Activated naive CD8-positive, alpha-beta T cell treated with anti-CD3 and anti-CD28 coated beads, Interleukin-2, amount 50 U/mL, for 16 hours (primary cell): Measurements from ENCODE around the gene FNBP1L.
"Not testable (repeated sequence)": the region's sequence is repeated elsewhere in the genome, so short reads cannot be mapped to it uniquely, and the experiment has no call there.

ENCODE experiments used
- DNase-seq: peaks from one replicate; pipeline ENCODE4 v3.0.0-alpha.2; 2020; ENCODE audit warnings: low read depth, low spot score

FNBP1L gene

DNA sequence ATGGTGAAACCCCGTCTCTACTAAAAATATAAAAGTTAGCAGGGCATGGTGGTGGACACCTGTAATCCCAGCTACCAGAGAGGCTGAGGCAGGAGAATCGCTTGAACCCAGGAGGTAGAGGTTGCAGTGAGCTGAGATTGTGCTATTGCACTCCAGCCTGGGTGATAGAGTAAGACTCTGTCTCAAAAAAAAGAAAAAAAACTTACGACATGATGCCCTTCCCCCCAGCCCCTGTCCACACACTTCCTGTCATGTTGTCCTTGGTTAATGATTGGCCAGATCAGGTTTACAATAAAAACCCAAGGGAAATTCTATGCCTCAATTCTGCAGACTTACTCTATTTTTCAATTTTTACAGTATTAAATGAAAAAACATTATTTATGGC lies 143.4 kb downstream of the FNBP1L start:
- not testable (repeated sequence) for DNase-seq

DNA sequence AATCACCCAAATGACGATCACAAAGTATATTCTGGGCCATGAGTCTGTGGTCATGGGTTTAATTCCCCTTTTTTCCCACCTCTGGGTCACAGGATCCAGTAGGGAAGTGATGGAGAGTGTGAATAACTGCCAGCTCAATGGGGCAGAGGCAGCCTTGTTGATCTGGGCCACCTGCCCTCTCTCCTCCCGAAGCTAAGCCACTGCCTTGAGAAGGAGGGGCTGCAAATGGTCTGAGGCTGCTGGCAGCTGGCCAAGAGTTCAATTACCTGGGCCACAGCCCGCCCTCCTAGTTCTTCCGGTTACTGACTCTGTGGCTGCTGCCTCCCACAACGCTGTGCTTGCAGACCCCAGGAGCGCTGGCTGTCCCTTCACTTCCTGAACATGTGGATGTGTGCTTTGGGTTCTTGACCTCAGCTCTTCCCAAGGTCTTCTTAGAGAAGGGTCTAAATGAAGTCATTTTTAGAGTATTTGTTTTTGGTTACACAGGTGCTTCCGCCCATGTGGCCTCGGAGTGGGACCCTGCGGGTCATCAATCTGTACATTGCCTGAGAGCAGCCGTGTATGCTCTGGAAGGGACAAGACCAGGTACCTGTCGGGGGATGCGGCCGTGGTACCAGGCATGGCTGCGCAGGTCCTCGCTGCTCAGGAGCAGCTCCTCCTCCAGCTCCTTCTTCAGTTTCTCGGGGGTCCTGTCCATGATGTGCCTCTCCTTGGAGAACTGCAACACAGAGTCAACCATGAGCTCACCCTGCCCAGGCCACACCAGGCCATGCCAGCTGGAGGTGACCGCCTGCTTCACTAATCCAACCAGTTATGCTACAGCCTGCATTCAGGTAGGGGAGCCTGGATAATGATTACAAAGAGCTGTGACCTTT lies 144.0 kb downstream of the FNBP1L start:
- DNase-seq, result no peak

DNA sequence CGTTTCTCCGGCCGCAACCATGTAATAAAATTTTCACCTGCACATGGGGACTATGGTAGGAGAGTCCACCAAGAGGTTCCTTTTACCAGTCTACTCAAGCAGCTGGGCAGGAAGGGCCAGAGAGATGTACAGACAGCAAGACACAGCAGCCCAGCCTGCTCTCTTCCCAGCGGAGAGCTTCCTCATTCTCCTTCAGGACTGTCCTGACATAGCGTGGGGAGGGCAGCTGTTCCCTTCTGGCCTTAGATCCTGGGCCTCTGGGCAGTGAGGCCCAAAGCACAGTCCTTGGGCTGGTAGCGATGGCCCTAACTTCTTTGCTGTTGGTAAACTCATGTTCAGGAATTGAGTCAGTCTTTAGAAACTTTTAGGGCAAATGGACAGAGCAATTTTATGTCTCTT lies 144.6 kb downstream of the FNBP1L start:
- DNase-seq, result no peak

DNA sequence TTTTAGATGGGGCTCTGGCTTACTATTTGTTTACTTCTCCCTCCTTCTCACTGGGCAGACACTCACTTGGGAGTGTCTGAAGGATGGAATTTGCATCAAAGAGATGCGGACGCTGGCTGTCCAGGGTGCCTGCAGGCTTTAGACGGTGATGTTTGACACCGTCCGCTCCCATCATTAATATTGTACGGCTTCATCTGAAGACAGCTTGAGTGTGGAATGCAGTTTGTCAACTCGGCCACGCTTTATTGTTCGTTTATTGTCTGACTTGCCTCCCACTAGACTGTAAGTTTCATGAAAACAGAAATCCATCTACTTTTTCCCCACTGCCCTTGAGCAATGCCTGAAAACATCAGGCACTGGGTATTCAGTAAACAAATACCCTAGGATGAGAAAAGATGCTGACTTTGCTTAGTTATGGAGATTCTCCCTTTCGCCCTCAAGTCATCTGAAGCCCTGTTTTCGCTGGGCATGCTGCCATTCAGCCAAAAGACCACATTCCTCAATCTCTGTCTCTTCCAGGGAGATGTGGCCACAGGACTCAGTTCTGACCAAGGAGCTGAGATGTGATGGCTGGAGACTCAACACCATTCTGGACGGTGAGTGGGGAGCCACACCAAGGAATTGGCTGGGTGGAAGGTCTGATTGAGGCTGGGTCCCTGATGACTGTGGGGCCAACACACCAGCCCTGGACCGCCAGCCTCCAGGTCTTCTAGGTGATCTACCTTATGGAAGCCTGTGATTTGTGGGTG lies 146.1 kb downstream of the FNBP1L start:
- no peak for DNase-seq

DNA sequence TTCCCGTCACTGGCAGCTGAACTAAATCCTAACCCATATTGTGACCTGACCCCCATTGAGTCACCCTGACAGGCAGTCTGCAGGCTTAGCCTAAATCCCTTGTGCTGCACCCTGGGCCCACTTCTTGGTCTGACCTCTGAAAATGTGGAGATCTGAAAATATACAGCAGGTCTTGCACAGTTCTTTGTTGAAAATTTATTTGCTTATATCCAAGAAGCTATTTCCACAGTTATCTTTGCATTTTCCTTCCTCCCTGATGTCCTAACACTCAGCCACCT lies 146.6 kb downstream of the FNBP1L start:
- no peak for DNase-seq

DNA sequence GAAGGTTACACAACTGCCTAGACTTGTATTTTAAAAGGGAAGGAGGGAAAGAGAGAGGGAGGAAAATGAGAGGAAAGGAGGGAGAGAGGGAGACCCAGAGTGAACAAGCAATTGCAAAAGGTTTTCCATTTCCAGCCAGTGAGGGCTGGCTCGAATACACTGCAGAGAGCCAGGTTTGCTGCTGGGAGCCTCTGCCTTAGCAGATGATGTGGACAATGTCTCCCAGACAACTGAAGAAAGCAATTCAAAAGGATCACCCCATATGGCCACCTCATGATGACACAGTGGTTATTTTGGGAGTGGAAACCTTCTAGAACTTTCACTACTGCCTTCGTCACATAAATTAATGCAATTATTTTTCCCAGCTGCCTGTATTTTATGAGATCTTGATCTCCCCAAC lies 147.3 kb downstream of the FNBP1L start:
- DNase-seq, result no peak

DNA sequence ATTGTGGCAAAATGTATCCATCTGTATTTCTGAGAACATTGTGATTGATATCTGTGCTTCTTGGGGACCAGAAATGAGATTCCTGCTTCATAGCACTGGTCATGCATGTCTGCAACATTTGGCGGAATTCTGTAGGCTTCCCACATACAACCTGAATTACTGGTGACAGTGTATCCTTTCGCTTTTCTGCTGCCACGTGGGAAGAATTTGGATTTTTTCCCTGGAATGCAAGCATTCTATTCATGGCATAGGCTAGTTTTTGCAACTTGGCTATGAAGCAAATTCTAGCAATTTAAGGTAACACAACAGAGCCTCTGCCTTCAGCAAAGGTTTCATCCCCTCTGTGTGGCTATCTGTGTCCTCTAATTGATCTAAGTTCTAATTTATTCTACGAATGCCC lies 147.8 kb downstream of the FNBP1L start:
- DNase-seq, result no peak

DNA sequence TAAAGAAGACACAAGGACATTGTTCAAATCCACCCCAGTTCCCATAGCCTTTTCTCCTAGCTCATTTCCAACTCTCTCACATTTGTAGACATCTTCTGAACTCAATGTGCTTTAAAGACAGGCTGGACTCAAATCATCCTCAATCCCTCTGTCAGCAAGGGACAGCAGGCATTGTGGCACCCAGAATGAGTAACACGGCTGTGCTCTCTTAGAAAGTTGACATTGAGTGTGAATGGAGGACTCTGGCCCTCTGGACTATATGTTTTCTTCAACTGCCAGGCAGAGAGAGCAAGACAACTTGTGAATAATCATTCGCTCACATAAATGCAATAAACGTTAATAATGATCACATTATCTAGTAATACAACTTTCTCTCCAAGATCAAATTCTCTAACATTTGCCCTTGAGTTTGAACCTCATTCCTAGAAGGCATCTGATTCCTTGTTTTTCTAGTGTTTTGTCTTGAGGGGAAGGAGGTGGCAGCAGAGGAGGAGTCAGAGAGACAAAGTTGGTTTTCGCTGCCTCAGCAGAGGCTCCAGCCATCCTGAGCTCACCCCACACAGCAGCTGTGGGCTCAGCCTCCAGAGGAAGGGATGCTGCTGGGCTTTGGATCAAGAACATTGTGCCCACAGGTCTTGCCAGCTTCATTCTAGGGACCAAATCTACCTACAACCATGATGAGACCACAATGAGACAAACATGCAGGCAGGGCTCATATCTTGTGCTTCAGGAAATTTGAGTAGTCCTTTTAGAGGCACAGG lies 148.6 kb downstream of the FNBP1L start:
- DNase-seq, result no peak

DNA sequence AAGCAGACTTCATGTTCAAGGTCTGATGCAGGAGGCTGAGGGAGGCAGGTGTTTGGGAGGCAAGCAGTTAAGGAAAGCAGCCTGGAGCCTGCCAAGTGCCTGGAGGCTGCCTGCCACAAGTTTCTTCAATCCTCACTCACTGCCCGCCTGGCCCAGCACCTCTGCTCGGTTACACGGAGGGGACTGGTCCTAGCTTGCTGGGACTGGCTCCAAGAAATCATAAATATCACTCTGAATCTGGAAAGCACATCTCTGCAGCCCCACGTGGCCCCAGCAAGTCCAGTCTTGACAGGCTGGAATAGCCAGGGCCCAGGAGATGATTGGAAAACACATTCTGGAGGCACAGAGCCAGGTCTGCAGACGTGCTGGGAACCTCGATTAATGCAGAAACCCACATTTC lies 149.8 kb downstream of the FNBP1L start:
- DNase-seq, result no peak

DNA sequence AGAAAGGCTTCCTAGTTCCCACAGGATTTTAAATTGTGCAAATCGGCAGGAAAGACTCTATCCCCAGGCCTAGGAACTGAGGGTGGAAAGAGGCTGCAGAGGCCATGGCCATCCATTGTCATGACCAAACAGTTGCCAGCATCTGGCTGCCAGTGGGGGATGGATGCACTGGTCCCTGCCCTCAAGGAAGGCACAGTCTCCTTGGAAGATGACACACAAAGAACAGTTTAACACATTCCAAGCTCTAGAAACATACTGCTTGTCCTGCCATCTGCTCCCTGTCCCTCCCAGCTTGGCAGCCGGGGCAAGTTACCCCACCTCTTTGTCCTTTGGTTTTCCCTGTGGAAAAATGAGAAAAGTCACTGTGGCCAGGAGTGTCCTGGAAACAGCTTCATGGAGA lies 150.5 kb downstream of the FNBP1L start:
- DNase-seq, result no peak

DNA sequence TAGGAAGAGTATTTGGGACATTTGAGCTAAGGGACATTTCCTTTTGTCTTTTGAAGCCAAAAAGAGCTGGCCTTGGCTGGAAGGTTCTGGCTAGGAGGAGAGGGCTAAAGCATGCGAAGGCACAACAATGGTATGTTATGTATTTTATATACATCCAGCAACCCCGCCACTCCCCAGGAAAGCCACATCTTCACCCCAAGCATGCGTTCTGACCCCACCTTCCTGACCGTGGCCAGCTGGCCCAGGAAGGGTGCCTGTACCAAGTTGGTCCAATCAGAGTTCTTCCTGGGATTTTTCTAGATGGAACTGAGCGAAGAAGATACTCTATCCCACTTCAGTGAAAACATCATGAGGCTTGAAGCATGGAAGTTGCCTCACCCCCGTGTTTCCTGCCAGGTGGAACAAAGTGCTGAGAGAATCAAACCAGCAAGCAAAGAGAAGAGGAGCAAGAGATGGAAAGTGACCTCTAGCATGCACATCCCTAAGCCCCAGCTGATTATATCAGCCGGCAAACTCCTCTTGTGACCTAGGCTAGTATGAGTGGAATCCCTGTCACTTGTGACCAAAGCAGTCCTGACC lies 151.0 kb downstream of the FNBP1L start:
- DNase-seq, result no peak

DNA sequence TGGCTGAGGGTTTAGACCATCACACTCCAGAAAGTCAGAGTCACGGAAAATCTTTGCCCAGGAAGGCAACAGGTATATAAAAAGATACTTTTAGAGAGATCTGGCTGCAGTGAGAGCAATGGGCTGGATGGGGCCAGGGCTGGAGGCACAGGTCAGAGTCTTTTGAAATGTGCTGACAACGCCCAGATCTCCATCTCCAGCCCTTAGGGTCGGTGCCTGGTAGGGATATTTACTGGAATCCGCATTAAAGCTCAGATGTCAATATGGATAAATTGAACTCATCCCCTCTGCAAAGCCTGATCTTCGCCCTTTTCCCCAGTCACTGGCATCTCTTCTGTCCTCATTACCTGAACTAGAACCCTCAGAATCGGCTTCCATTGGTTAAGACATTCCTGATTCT lies 151.6 kb downstream of the FNBP1L start:
- no peak for DNase-seq

DNA sequence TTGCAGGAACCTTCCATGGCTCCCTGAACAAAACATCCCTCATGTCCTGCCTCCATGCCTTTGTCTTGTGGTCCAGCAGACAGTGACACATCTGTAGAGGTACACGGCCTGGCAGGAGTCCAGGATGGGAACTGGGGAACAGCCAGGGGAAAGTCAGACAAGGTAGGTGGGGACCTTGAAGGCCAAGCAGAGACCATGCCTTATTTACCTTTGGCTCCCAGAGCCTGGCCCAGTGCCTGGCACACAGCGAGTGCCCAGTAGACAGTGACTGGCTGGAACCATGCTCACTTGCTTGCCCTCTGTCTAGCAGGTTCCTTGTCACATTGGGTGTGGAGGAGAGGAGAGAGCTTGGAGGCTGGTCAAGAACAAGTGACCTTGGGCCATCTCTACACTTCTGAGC lies 152.7 kb downstream of the FNBP1L start:
- DNase-seq, result no peak

DNA sequence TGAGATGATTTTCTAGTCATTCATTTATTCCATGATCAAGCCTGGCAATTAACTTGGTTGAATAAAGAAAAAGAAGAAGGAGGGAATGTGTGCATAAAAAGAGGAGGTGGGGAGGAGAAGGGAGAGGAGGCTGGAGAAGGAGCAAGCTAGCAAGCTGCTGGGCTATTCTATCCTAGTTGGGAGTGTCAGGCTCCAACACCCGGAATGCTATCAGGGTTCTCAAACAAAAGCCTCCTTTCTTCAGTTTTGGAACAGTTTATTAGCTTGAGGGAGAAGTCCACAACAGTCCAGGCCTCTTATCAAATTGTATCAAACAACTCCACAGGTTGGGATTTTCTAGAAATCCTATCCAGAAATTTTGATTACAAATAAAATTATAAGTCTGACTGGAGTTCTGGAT lies 153.8 kb downstream of the FNBP1L start:
- no peak for DNase-seq

DNA sequence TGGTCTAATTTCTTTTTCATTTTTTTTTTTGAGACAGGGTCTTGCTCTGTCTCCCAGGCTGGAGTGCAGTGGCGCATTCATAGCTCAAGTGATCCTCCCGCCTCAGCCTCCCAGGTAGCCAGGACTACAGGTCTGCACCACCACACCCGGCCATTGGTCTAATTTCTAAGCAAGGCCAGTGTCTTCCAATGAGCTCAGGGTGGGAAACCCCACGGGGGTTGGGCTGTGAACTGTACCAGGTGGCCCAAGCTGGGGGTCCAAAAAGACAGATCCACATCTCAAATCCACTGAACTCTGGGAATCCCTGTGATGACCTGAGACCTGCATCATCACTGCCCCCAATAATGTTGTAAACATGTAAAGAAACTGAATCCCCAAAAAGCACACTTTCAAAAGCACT lies 154.2 kb downstream of the FNBP1L start:
- no peak for DNase-seq

DNA sequence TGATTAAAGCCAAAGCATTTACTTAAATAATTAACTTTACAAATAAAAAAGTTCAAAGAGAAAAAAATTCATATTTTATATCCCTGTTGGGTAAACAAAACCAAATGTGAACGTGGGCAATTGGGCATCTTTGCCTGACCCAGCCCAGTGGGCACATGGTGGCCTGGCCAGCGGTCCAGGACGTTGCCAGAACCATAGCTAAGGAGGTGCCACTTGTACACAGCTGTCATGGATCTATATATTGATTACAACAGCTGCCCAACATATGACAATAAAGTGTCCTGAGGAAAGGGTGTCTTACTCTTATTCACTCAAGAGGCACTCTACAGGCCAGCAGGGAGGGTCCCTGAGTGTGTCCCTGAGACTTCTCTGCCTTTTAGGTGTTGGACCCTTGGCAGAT lies 155.2 kb downstream of the FNBP1L start:
- DNase-seq, result no peak

DNA sequence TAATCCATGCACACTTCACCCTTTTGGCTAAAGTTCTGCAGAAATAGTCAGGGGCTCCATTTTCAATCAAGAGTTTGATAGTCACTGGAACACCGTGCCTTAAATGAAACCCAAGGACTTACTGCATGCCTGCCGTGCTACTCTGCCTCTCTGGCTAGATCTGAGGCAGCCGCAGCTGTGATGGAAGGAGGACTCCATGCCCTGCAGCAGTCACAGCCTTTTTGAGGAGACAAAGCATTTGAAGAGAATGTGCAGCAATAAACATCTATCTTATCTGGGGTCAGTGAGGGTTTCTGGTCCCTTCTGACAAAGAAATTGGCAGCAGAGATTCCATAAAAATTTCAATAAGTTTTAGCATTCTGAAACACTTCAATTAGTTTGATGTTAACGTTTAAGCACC lies 155.7 kb downstream of the FNBP1L start:
- DNase-seq, result no peak
